ENCODE results near the gene B4GALT5. TPM values are rescaled to one million over a fixed set of nuclear protein-coding genes. Genes with fewer than 3 reads are reported as not detected.

B4GALT5 gene
- total and polyA plus RNA-seq, 12 donors, result 14.2 to 137 (median 69.1) TPM

DNA sequence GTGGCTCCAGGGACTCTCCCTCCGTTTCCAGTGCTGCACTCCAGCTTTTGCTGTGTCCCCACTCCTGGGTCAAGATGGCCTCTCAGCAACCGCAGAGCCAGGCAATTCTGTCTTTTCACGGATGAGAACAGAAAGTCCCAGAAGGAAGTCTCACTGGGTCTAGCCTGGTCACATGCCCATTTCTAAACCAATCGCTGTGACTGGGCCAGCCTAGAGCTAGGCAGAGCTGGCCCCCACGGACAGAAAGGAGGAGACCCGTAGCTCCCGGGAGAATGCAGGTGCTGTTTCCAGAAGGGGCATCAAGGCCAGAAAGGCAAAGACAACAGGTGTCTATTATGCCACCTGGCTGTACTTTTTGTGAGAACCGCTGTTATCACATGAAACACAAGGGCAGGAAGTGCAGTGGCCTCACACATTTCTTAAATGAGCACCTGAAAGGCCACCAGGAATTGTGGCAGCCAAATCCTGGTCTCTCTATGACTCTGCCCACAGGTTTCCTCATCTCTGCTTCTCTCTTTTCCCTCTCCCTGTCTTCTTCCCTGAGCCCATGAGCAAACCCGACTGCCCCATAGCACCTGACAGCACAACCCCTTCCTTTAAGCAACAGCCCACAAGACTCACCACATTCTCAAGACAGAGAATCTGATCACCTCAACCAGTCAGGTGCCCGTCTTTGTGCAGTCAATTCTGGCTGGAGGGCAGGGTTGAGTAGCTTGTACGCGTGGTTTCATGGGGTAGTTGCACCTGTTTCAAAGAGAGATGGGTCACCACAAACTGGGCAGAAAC lies 37.1 kb upstream of the B4GALT5 start:
- TF ChIP-seq POLR2A (IDR thresholded peaks at IDR 0.05), result no peak
- TF ChIP-seq, protein P1, sequence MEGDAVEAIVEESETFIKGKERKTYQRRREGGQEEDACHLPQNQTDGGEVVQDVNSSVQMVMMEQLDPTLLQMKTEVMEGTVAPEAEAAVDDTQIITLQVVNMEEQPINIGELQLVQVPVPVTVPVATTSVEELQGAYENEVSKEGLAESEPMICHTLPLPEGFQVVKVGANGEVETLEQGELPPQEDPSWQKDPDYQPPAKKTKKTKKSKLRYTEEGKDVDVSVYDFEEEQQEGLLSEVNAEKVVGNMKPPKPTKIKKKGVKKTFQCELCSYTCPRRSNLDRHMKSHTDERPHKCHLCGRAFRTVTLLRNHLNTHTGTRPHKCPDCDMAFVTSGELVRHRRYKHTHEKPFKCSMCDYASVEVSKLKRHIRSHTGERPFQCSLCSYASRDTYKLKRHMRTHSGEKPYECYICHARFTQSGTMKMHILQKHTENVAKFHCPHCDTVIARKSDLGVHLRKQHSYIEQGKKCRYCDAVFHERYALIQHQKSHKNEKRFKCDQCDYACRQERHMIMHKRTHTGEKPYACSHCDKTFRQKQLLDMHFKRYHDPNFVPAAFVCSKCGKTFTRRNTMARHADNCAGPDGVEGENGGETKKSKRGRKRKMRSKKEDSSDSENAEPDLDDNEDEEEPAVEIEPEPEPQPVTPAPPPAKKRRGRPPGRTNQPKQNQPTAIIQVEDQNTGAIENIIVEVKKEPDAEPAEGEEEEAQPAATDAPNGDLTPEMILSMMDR (IDR thresholded peaks at IDR 0.05), result no peak
- Histone ChIP-seq H3K27ac (peak overlapping the region in 1 of 5 donors; percentile 25), H3K36me3 (replicated peaks in 1 of 2) (no peaks in the 10 kb centered on the region), H3K9me3 (replicated peaks in 1 of 3) (no peaks in the 10 kb centered on the region), H3K27me3 (no peaks in the 10 kb centered on the region), H3K4me1 (replicated peaks in 1 of 2) (peaks cover 10 to 15% of the 10 kb centered on the region in 2 donors), H3K4me3 (no peak overlapping the region)
- DNase-seq, result no peak
- intact Hi-C loops (cut with DNase I), result no loop called here
- WGBS, 4 donors, result 79 to 86% (median 83%) methylated on average over 9 to 12 of the region's 12 CpGs

DNA sequence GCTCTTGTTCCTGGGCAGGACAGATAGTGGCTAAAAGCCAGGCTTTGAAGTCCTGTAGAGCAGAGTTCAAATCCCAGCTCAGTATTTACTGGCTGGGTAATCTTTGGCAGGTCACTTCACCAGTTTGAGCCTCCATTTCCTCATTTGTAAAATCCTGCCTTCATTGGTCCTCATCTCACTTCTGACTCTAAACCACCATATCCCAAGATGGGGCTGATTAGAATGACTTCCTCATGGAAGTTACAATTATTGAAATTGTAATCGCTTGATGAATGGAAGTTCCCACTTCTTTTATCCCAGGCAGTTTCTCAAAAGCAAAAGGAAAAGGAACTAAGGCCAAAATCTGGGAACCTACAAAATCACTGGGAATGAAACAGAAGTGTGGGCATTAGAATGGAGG lies 35.9 kb upstream of the B4GALT5 start:
- DNase-seq, result no peak
- Histone ChIP-seq H3K4me1 (replicated peaks in 1 of 2) (peaks cover 10 to 15% of the 10 kb centered on the region in 2 donors), H3K36me3 (replicated peaks in 1 of 2) (no peaks in the 10 kb centered on the region), H3K27me3 (no peaks in the 10 kb centered on the region), H3K4me3 (no peak overlapping the region), H3K9me3 (replicated peaks in 1 of 3) (no peaks in the 10 kb centered on the region), H3K27ac (no peak overlapping the region)
- intact Hi-C loops (cut with DNase I), result no loop called here
- WGBS, 4 donors, result 83 to 89% (median 87%) methylated on average over 1 of the region's 1 CpG
- TF ChIP-seq, protein P1 (IDR thresholded peaks at IDR 0.05), result no peak
- no peak for TF ChIP-seq POLR2A (IDR thresholded peaks at IDR 0.05)

DNA sequence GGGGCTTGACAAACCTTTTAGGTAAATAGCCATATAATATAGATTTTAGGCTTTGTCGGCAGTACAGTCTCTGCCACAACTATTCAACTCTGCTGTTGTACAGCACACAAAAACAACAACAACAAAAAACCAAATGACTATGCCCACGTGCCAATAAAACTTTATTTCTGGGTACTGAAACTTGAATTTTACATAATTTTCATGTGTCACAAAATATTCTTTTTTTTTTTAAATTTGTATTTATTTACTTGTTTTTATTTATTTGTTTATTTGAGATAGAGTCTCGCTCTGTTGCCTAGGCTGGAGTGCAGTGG lies 34.8 kb upstream of the B4GALT5 start:
- H3K36me3 ChIP-seq (replicated peaks in 1 of 2), result no peaks in the 10 kb centered on the region
- no peak for DNase-seq
- WGBS, 4 donors, result 89 to 95% (median 95%) methylated on average over 3 of the region's 3 CpGs
- intact Hi-C loops (cut with DNase I), result no loop called here
- H3K27me3 ChIP-seq, result no peaks in the 10 kb centered on the region
- H3K9me3 ChIP-seq (replicated peaks in 1 of 3), result no peaks in the 10 kb centered on the region
- H3K4me1 ChIP-seq (replicated peaks in 1 of 2), result peaks cover 10 to 15% of the 10 kb centered on the region in 2 donors
- peak overlapping the region; percentile 55 to 95 (median 76) for H3K27ac ChIP-seq
- H3K4me3 ChIP-seq, result no peak overlapping the region
- TF ChIP-seq, protein P1 (IDR thresholded peaks at IDR 0.05), result no peak
- no peak for TF ChIP-seq POLR2A (IDR thresholded peaks at IDR 0.05)

DNA sequence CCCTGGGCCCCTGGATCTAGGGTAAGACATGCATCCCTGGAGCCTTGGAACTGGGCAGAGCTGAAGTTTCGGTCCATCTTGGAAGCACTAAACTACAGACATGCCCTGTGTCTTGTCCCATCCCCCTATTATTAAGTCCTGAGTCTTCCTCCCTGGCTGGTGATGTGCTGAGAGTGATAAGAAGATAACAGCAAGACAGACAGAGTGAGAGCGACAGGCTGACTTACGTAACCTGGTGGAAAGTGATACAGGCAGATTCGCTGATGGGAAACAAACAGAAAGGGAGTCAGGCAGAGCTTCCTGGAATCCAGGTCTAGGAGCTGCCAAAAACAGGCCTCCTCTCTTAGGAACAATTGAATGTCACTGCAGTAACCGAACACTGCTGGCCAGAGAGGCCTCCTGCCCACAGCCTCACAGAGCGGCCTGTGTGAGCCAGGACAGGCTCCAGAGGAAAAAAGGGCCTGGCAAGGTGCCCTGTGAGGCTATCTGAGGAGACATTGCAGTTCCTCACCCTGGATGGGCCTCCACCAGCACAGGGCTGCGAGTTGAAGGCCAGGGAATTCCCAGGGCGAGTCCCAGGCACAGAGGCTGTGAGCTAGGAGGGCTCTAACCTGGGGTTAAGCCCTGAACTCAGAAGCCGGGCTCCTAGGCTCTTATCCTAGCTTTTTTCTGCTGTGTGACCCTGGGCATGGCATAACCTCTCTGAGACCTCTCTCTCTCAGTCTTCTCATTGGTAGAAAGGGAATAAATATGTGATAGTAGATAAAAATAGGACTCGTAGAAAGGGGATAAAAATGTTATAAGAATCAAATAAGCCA lies 34.2 kb upstream of the B4GALT5 start:
- peak in 1 of 2 donors; percentile 61 for TF ChIP-seq POLR2A (IDR thresholded peaks at IDR 0.05)
- TF ChIP-seq, protein P1 (IDR thresholded peaks at IDR 0.05), result no peak
- H3K9me3 ChIP-seq (replicated peaks in 1 of 3), result no peaks in the 10 kb centered on the region
- intact Hi-C loops (cut with DNase I), result no loop called here
- peaks cover 10 to 15% of the 10 kb centered on the region in 2 donors for H3K4me1 ChIP-seq (replicated peaks in 1 of 2)
- WGBS, 4 donors, result 21 to 36% (median 25%) methylated on average over 8 to 10 of the region's 10 CpGs
- no peak overlapping the region for H3K4me3 ChIP-seq
- peak; percentile 85 to 98 (median 97) for DNase-seq
- H3K36me3 ChIP-seq (replicated peaks in 1 of 2), result no peaks in the 10 kb centered on the region
- H3K27me3 ChIP-seq, result no peaks in the 10 kb centered on the region
- H3K27ac ChIP-seq, result peak overlapping the region; percentile 55 to 95 (median 88)
